Endodermal cell (in vitro differentiated cells): Measurements from ENCODE around the gene BEAN1. TPM values are rescaled to one million over a fixed set of nuclear protein-coding genes. Genes with fewer than 3 reads are reported as not detected.

ENCODE experiments used
- DNase-seq: peaks from one replicate; pipeline ENCODE4 v3.0.0-alpha.2; 2017
- H3K27ac ChIP-seq: 2 replicates; pipeline ENCODE4 v1.5.1; 2013; ENCODE audit warnings: mild to moderate bottlenecking, low read depth, low read length, moderate library complexity
- H3K27me3 ChIP-seq: 2 replicates; pipeline ENCODE4 v1.6.1; 2013; ENCODE audit warnings: mild to moderate bottlenecking, low read length, moderate library complexity; ENCODE audit not compliant: insufficient read depth, control insufficient read depth, poor library complexity, severe bottlenecking
- H3K36me3 ChIP-seq: 2 replicates; pipeline ENCODE4 v1.7.0; 2013; ENCODE audit warnings: mild to moderate bottlenecking, low read length, moderate library complexity; ENCODE audit not compliant: control insufficient read depth, insufficient read depth
- H3K4me1 ChIP-seq: one replicate; pipeline ENCODE4 v1.7.0; 2013; ENCODE audit warnings: low read length; ENCODE audit not compliant: control insufficient read depth, insufficient read depth
- H3K4me3 ChIP-seq: 2 replicates; pipeline ENCODE4 v1.5.1; 2013; ENCODE audit warnings: mild to moderate bottlenecking, low read length, moderate library complexity
- H3K9ac ChIP-seq: 2 replicates; pipeline ENCODE4 v1.6.1; 2013; ENCODE audit warnings: mild to moderate bottlenecking, low read length, moderate library complexity; ENCODE audit not compliant: poor library complexity, severe bottlenecking; ENCODE audit errors: extremely low read depth
- H3K9me3 ChIP-seq: 2 replicates; pipeline ENCODE4 v1.6.1; 2013; ENCODE audit warnings: mild to moderate bottlenecking, low read length, moderate library complexity; ENCODE audit not compliant: control insufficient read depth
- H3K27ac Mint-ChIP-seq: 2 replicates; pipeline ENCODE4 v1.8.0; 2020; ENCODE audit warnings: mixed read lengths
- H3K27me3 Mint-ChIP-seq: 2 replicates; pipeline ENCODE4 v1.8.0; 2021; ENCODE audit warnings: mild to moderate bottlenecking, mixed read lengths; ENCODE audit not compliant: insufficient read depth
- H3K36me3 Mint-ChIP-seq: 2 replicates; pipeline ENCODE4 v1.8.0; 2020; ENCODE audit warnings: low read depth, mixed read lengths
- H3K4me1 Mint-ChIP-seq: 2 replicates; pipeline ENCODE4 v1.8.0; 2020; ENCODE audit warnings: mixed read lengths
- H3K4me3 Mint-ChIP-seq: 2 replicates; pipeline ENCODE4 v1.8.0; 2020; ENCODE audit warnings: mild to moderate bottlenecking, moderate library complexity, mixed read lengths
- H3K9me3 Mint-ChIP-seq: 2 replicates; pipeline ENCODE4 v1.8.0; 2020; ENCODE audit warnings: mild to moderate bottlenecking, mixed read lengths
- WGBS, 2 experiments: methylation state at CpG; one replicate each; pipeline versions ENCODE4 v1.1.5 to v1.1.7; 2013; ENCODE audit warnings: missing lambda C conversion rate in 2 of 2, mixed read lengths in 1 of 2; ENCODE audit not compliant: insufficient coverage in 1 of 2, insufficient read length in 1 of 2; 5-methylcytosine and 5-hydroxymethylcytosine counted together
- total RNA-seq, 2 donors: library from RNA; stranded (reverse); fragmentation: NEBNext Ultra II Directional in 1 of 2; extraction: Animal tissue kit (Norgen Biotek cat#: 25700) in 1 of 2; gene quantifications; 2 replicates in 1 of 2; 3 replicates in 1 of 2; pipeline ENCODE4 v1.2.1, GENCODE V29; 2021
- TF ChIP-seq, protein P1 (sequence below): fragments of 200-600 bp; sonication (generic); conservative IDR thresholded peaks from 2 replicates; pipeline ENCODE4 v1.5.0; 2021; ENCODE audit warnings: antibody characterized with exemption, mild to moderate bottlenecking

Gene BEAN1
- total RNA-seq, 2 donors from 2014 or later, result 0.18 TPM; not detected in 1

DNA sequence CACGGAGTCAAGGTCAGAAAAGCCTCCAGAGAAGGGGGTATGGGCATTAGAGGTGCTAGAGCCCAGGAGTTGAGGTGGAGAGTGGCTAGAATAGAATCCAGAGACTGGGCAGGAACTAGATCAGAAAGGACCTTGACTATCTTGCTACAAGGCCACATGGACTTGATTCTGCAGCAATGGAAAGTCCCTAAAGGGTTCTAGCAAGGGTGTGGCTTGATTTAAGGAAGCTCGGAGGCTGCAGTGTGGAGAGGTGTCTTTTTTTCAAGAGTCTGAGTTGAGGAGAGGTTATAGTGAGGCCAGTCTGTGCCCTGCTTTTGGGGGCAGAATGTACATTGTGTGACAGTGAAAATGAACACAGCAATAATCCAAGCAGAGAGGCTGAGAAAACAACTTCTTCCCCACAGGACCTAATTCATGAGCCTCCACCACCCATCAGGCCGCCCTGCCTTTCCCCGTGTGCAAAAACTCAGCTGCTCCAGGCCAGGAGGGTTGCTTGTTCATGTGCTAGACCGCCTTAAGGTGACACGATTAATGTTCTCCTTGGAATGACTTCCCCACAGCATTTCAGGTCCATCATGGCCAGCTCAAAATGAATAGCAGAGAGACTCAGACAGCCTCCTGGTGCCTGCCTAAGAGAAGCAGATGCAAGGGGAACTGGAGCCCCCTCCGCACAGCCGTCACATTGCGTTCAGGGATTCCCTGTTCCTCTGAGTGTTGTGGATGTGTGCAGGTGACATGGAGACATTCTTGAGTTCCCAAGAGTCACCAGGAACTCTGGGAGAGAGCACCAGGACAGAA is 8.7 kb upstream of the BEAN1 start:
- WGBS, 2 experiments, result 94 to 95% methylated on average over 7 to 9 of the region's 9 CpGs

DNA sequence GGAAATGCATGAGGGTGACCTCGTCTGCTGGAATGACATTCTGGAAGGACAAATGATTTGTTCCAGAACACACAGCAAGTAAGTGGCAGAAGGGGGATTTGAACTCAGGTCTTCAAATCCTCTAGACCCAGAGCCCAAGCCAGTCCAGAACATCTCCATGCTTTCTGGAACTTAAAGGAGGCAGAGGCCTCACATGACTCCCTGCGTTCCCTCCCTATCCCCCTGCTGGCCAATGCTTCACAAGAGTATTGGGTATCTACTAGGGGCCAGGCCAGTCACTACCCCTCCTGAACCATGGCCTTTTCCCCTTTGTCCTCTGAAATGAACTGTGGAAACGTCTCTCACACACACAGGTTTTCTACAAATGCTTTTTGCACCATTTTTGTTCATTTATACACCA is 7.6 kb upstream of the BEAN1 start:
- Histone ChIP-seq H3K9me3 (peaks cover 5% of the 10 kb centered on the region), H3K36me3 (no peaks in the 10 kb centered on the region), H3K27me3 (peaks cover 43% of the 10 kb centered on the region), H3K9ac (no peak overlapping the region), H3K4me3 (no peak overlapping the region), H3K27ac (no peak overlapping the region), H3K4me1 (no peaks in the 10 kb centered on the region)
- no peak overlapping the region for H3K27ac Mint-ChIP-seq
- TF ChIP-seq, protein P1, sequence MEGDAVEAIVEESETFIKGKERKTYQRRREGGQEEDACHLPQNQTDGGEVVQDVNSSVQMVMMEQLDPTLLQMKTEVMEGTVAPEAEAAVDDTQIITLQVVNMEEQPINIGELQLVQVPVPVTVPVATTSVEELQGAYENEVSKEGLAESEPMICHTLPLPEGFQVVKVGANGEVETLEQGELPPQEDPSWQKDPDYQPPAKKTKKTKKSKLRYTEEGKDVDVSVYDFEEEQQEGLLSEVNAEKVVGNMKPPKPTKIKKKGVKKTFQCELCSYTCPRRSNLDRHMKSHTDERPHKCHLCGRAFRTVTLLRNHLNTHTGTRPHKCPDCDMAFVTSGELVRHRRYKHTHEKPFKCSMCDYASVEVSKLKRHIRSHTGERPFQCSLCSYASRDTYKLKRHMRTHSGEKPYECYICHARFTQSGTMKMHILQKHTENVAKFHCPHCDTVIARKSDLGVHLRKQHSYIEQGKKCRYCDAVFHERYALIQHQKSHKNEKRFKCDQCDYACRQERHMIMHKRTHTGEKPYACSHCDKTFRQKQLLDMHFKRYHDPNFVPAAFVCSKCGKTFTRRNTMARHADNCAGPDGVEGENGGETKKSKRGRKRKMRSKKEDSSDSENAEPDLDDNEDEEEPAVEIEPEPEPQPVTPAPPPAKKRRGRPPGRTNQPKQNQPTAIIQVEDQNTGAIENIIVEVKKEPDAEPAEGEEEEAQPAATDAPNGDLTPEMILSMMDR, result peak; percentile 69
- H3K36me3 Mint-ChIP-seq, result no peaks in the 10 kb centered on the region
- H3K9me3 Mint-ChIP-seq, result peaks cover 2% of the 10 kb centered on the region
- no peak overlapping the region for H3K4me3 Mint-ChIP-seq
- H3K27me3 Mint-ChIP-seq, result peaks cover 64% of the 10 kb centered on the region
- DNase-seq, result peak; percentile 74
- no peaks in the 10 kb centered on the region for H3K4me1 Mint-ChIP-seq
- WGBS, 2 experiments, result 76 to 81% methylated on average over 3 of the region's 3 CpGs

More for the DNA sequence above, 8.7 kb upstream of the BEAN1 start:
- DNase-seq, result no peak
- Histone ChIP-seq H3K9me3 (peaks cover 5% of the 10 kb centered on the region), H3K9ac (no peak overlapping the region), H3K4me3 (no peak overlapping the region), H3K36me3 (no peaks in the 10 kb centered on the region), H3K27ac (no peak overlapping the region), H3K4me1 (no peaks in the 10 kb centered on the region), H3K27me3 (peaks cover 31% of the 10 kb centered on the region)
- Mint-ChIP-seq H3K4me1 (no peaks in the 10 kb centered on the region), H3K27me3 (peaks cover 58% of the 10 kb centered on the region), H3K4me3 (no peak overlapping the region), H3K36me3 (no peaks in the 10 kb centered on the region), H3K9me3 (peaks cover 2% of the 10 kb centered on the region), H3K27ac (no peak overlapping the region)
- TF ChIP-seq, protein P1, result no peak

DNA sequence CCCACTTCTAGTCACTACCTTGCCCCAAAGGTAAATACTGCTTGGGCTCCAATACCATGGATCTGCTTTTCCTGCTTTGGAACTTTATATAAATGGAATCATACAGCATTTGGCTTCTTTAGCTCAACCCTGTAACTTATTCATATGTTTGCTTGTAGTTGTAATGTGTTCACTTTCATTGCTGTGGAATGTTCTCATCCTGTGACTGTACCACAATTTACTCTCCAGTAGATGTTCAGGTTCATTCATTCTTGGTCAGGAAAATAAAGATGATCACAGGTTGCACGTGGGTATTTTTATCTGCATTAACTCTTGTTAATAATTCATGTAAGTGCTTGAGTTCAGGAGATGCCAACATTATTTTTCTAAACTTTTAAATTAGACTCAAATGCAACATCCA is 6.7 kb upstream of the BEAN1 start:
- no peak overlapping the region for H3K27ac ChIP-seq
- Mint-ChIP-seq H3K4me3 (no peak overlapping the region), H3K27ac (no peak overlapping the region), H3K9me3 (peaks cover 2% of the 10 kb centered on the region), H3K4me1 (no peaks in the 10 kb centered on the region), H3K27me3 (peaks cover 69% of the 10 kb centered on the region), H3K36me3 (no peaks in the 10 kb centered on the region)
- TF ChIP-seq, protein P1, result no peak
- peaks cover 5% of the 10 kb centered on the region for H3K9me3 ChIP-seq
- peaks cover 52% of the 10 kb centered on the region for H3K27me3 ChIP-seq
- H3K4me1 ChIP-seq, result no peaks in the 10 kb centered on the region
- 82% methylated on average over 1 of the region's 1 CpG; no CpG with 5 or more reads in 1 of the 2 experiments for WGBS, 2 experiments
- H3K9ac ChIP-seq, result no peak overlapping the region
- no peak for DNase-seq
- no peak overlapping the region for H3K4me3 ChIP-seq
- H3K36me3 ChIP-seq, result no peaks in the 10 kb centered on the region
